ENCODE measurements around the gene KMT2B. TPM values are rescaled to one million over a fixed set of nuclear protein-coding genes. Genes with fewer than 3 reads are reported as not detected.
A peak's percentile ranks its signal among the peaks of the same experiment; 100 is the strongest.

Gene KMT2B
- total and polyA plus RNA-seq, 9 of the 15 experiments (the other 6 are each of a cell fraction or from before 2014, with no cell fraction given), result 0.63 to 43.9 (median 8.1) TPM

DNA sequence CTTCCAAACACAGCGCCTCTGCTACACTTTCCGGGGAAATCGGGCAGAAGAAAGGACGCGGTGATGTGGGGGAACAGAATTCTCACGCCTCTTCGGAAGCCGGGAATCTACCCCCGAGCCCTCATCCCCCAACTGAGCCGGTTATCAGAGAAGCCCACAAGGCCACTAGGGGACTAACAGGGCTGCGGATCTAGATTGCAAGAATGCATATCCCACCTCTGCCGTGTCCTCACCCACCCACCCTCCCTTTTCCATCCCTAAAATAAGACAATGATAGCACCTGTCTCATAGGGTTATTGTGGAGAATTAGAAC lies 23.4 kb downstream of the KMT2B start (continued):
- TF ChIP-seq ATF3 (IDR thresholded peaks at IDR 0.05), result no peak
- TF ChIP-seq ATF3 (CRISPR knock-in tag; conservative IDR thresholded peaks at IDR 0.05), result no peak
- no peak for TF ChIP-seq DNMT1 (IDR thresholded peaks at IDR 0.05)
- no peak for TF ChIP-seq NCOA4 (IDR thresholded peaks at IDR 0.05; ENCODE audit: partially characterized antibody)
- no peak for TF ChIP-seq GATAD2B (IDR thresholded peaks at IDR 0.05; ENCODE audit: borderline replicate concordance)
- TF ChIP-seq ZNF707 (CRISPR knock-in tag; conservative IDR thresholded peaks at IDR 0.05), result no peak
- no peak for TF ChIP-seq ZNF253 (CRISPR knock-in tag; conservative IDR thresholded peaks at IDR 0.05)
- no peak for TF ChIP-seq PHB (CRISPR knock-in tag; IDR thresholded peaks at IDR 0.05)
- TF ChIP-seq NR4A1 (CRISPR knock-in tag; IDR thresholded peaks at IDR 0.05), result no peak
- no peak for TF ChIP-seq NR4A1 (tag; IDR thresholded peaks at IDR 0.05)
- no peak for TF ChIP-seq SRF (CRISPR knock-in tag; IDR thresholded peaks at IDR 0.05)
- TF ChIP-seq THAP7 (CRISPR knock-in tag; IDR thresholded peaks at IDR 0.05), result no peak
- TF ChIP-seq HSF4 (CRISPR knock-in tag; IDR thresholded peaks at IDR 0.05; ENCODE audit: borderline replicate concordance), result no peak
- no peak for TF ChIP-seq ZBTB2 (IDR thresholded peaks at IDR 0.05)
- TF ChIP-seq LEF1 (IDR thresholded peaks at IDR 0.05), result no peak
- TF ChIP-seq TEAD4 (IDR thresholded peaks at IDR 0.05; ENCODE audit: low read length), result peak; percentile 41; the same call in 1 of the 2 replicates
- no peak for TF ChIP-seq TEAD4 (CRISPR knock-in tag; IDR thresholded peaks at IDR 0.05; ENCODE audit: borderline replicate concordance)
- no peak for TF ChIP-seq ZNF586 (CRISPR knock-in tag; conservative IDR thresholded peaks at IDR 0.05)
- TF ChIP-seq ZNF584 (CRISPR knock-in tag; IDR thresholded peaks at IDR 0.05; ENCODE audit: low read depth), result no peak
- TF ChIP-seq SREBF1 (IDR thresholded peaks at IDR 0.05; ENCODE audit: borderline replicate concordance, low read depth, low read length), result no peak
- TF ChIP-seq HMBOX1 (IDR thresholded peaks at IDR 0.05), result no peak
- TF ChIP-seq ZNF143 (CRISPR knock-in tag; IDR thresholded peaks at IDR 0.05), result no peak
- no peak for TF ChIP-seq ZNF699 (CRISPR knock-in tag; IDR thresholded peaks at IDR 0.05; ENCODE audit: insufficient replicate concordance)
- 0 out of 4 replicates have a peak, but pooled peaks of 1 of the 2 experiments have one; percentile 52 for TF ChIP-seq KDM4B (IDR thresholded peaks at IDR 0.05; ENCODE audit: borderline replicate concordance in 2 of 2, low read depth in 1 of 2)
- TF ChIP-seq CTBP1 (IDR thresholded peaks at IDR 0.05; ENCODE audit: borderline replicate concordance), result 0 out of 2 replicates have a peak, but pooled peaks have one; percentile 8
- TF ChIP-seq, protein P1, sequence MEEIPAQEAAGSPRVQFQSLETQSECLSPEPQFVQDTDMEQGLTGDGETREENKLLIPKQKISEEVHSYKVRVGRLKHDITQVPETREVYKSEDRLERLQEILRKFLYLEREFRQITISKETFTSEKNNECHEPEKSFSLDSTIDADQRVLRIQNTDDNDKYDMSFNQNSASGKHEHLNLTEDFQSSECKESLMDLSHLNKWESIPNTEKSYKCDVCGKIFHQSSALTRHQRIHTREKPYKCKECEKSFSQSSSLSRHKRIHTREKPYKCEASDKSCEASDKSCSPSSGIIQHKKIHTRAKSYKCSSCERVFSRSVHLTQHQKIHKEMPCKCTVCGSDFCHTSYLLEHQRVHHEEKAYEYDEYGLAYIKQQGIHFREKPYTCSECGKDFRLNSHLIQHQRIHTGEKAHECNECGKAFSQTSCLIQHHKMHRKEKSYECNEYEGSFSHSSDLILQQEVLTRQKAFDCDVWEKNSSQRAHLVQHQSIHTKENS (CRISPR knock-in tag; IDR thresholded peaks at IDR 0.05), result no peak
- no peak for TF ChIP-seq PURB (CRISPR knock-in tag; IDR thresholded peaks at IDR 0.05; ENCODE audit: low read depth)

Data from K562 (cell line).